22Rv1 (cell line): ENCODE data around the gene G6PC1.

Experiments used
- ZFX ChIP-seq: fragments of 450-650 bp; IDR thresholded peaks from 2 replicates; pipeline ENCODE4 v1.6.1; 2017; ENCODE audit warnings: antibody characterized with exemption, borderline replicate concordance
- TF ChIP-seq, protein P1 (sequence below): fragments of 450-650 bp; IDR thresholded peaks from 2 replicates; pipeline ENCODE4 v1.5.1; 2017; ENCODE audit warnings: mild to moderate bottlenecking

DNA sequence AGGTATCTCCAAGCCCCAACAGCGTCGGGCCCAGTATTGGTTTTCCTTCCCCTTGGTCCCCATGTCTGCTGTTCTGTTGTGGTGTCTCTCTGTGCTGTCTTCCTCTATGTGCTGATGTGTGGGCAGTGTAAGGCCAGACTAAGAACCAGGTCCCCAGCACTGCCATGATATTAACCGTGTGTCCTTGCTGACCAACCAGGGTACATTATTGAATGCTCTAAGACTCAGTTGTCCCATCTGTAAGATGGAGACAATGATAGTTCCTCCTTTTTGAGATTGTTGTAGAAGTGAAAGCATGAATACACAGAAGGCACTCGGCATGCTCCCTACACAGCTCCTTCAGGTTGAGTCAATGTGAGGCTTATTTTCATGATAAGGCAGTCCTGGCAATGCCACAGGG, 29.0 kb upstream of the G6PC1 start:
- TF ChIP-seq, protein P1, sequence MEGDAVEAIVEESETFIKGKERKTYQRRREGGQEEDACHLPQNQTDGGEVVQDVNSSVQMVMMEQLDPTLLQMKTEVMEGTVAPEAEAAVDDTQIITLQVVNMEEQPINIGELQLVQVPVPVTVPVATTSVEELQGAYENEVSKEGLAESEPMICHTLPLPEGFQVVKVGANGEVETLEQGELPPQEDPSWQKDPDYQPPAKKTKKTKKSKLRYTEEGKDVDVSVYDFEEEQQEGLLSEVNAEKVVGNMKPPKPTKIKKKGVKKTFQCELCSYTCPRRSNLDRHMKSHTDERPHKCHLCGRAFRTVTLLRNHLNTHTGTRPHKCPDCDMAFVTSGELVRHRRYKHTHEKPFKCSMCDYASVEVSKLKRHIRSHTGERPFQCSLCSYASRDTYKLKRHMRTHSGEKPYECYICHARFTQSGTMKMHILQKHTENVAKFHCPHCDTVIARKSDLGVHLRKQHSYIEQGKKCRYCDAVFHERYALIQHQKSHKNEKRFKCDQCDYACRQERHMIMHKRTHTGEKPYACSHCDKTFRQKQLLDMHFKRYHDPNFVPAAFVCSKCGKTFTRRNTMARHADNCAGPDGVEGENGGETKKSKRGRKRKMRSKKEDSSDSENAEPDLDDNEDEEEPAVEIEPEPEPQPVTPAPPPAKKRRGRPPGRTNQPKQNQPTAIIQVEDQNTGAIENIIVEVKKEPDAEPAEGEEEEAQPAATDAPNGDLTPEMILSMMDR: no peak
- no peak for TF ChIP-seq ZFX
